GM21528 (cell line): ENCODE results near the gene NFKBIB.
"Not testable (repeated sequence)": the region's sequence is repeated elsewhere in the genome, so short reads cannot be mapped to it uniquely, and the experiment has no call there.

Experiments
- ATAC-seq: cut with Tn5 transposase; IDR thresholded peaks from one replicate; pipeline ENCODE4 v1.9.1; 2021; ENCODE audit warnings: mild to moderate bottlenecking, moderate library complexity; ENCODE audit not compliant: unreplicated experiment, low FRiP score

NFKBIB gene

DNA sequence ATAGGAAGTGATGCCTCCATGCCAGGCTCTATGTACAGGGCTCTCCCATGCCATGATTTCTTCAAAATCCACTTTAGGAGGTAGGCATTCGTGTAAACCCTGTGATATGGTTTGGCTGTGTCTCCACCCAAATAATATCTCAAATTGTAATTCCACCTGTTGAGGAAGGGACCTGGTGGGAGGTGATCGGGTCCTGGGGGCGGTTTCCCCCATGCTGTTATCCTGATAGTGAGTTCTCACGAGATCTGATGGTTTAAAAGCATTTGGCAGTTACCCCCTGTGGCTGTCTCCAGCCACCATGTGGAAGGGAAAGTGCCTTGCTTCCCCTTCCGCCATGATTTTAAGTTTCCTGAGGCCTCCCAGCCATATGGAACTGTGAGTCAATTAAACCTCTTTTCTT lies 22.7 kb downstream of the NFKBIB start:
- no peak for ATAC-seq

DNA sequence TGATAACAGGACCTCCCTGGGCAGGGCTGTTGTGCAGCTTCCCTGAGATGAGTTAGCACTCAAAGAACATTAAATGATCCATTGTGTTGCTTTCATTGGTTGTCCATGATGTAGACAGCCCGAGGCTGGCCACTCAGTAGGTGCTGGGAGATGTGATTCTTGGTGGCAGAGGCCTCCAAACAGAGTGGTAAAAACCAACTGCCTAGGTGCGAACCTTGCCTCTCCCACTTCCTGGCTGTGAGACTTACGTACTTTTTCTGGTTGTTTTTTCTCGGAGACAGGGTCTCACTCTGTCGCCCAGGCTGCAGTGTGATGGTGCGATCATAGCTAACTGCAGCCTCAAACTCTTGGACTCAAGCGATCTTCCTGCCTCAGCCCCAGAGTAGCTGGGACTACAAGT lies 24.6 kb downstream of the NFKBIB start:
- ATAC-seq: no peak

DNA sequence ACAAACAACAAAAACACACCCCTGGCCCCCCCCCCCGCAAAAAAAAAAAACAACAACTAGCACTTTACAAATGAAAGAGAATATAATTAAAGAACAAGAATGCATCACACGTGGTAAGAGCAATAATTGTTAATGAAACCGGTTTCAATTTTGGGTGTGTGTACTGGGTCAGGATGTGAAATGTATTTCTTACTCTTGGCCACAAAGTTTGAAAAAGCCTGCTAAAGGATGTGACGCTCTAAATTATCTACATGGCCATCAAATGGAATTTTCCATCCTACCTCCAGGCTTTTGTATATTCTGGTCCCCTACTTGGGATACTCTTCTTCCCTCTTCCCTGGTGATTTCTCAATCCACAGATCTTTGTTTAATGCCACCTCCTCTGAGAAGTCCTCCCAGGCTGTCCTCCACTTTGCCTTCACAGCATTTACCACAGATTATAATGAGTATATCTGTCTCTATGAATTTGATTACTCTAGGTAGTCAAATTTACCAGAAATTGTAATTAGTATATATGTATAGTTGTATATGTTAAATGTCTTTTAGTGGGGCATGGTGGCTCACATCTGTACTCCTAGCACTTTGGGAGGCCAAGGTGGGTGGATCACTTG lies 28.7 kb downstream of the NFKBIB start:
- ATAC-seq: no peak

DNA sequence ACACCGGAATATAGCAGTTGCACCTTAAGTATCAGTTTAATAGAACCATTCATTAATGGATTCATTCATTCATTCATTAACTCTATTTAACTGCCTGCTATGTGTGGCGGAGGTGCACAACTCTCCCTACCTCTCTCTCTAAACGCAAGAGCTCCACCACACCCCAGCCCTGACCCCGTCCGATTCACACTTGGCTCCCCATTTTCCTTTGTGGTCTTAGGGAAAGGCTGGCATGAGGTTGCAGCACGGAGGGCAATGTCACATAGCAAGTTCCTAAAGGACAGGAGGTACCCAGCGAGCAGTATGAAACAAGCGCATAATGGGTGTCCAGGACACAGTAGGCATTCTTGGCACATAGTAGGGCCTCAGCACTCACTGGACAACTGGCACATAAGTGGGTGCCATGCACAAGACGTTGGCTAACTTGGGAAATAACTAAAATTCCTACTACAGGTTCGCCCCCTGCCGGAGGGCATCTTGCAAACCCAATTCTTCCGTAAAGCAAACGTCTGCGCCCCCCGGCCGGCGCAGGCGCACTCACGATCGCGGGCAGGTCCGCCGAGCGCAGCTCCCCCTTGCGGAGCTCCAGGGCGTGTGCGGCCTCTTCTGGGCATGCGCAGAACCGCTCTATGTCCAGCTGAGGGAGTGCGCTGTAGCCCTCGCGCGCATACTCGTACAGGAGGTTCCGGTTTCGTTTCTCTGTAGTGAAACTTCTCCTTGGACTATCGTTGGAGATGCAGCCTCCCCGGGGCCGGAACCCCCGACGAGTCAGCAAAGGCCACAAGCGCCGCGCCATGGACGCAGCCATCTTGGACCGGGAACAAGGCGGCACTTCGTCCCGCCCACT lies 30.4 kb downstream of the NFKBIB start, which contains the start of gene SARS2:
Gene SARS2 (minus strand): TSS at position 835 of the 847 bp plus-strand sequence. CDS start 27 bp downstream, at position 808.
- peak; percentile 73 for ATAC-seq

DNA sequence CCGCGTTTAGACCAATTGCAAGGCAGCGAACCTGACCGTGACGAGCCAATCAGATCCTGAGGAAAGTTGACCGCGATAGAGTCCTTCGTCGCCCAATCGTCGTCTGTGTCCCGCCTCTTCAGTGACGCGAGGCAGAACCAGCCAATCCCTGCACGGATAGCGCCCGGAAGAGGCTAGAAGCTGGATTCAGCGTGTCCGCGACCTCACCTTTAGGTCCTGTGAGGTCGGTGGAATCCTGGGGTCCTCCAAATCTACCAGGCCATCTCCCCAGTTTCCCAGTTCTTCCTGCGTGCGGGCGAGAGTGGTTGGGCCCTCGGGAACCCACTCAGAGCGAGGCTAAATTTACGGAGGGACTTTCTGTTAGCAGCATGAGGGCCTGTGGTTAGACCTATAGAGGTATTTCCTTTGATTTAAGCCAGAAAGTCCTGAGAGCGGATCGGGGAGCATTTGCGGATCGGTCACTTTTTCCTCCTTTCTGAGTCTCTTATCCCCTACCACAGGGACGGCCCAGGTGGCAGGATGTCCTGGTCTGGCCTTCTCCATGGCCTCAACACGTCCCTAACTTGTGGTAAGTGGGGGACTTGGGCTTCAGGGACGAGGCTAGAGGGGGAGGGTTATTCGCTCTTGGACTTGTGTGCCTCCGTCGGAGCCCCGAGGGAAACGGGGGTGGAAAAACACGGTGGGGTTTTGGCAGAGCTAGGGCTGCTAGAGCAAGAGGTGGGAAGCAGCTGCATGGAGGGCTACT lies 31.2 kb downstream of the NFKBIB start, which contains the start of gene MRPS12:
Gene MRPS12 (plus strand): TSS at position 169 of the 745 bp plus-strand sequence. CDS start 351 bp downstream, at position 520.
- peak; percentile 82 for ATAC-seq

DNA sequence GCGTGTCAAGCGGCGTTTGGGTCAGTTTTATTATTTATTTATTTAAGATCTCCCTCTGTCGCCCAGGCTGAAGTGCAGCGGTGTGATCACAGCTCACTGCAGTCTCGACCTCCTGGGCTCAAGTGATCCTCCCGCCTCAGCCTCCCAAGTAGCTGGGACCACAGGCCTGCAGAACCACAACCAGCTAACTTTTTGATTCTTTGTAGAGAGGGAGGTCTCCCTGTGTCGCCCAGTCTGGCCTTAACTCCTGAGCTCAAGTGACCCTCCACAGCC lies 31.7 kb downstream of the NFKBIB start:
- no peak for ATAC-seq

DNA sequence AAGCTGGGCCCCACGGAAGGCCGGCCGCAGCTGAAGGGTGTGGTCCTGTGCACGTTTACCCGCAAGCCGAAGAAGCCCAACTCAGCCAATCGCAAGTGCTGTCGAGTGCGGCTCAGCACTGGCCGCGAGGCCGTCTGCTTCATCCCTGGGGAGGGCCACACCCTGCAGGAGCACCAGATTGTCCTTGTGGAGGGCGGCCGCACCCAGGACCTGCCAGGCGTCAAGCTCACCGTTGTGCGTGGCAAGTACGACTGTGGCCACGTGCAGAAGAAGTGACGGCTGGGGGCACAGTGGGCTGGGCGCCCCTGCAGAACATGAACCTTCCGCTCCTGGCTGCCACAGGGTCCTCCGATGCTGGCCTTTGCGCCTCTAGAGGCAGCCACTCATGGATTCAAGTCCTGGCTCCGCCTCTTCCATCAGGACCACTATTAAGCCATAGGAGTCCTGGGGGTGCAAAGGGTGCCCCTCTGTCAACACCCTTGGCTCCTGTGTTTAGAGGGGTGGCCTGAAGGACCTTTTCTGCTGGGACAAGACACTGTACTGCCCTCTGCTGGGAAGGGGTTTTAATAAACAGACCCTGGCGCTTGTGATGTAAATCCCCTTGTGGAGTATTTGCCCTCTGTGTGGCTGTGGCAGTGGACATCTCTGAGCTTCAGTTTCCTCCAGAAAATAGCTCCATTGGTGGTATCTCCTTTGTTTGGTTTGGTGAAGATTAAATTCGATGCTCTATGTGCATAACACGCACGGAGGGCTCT lies 32.8 kb downstream of the NFKBIB start:
- ATAC-seq: no peak

DNA sequence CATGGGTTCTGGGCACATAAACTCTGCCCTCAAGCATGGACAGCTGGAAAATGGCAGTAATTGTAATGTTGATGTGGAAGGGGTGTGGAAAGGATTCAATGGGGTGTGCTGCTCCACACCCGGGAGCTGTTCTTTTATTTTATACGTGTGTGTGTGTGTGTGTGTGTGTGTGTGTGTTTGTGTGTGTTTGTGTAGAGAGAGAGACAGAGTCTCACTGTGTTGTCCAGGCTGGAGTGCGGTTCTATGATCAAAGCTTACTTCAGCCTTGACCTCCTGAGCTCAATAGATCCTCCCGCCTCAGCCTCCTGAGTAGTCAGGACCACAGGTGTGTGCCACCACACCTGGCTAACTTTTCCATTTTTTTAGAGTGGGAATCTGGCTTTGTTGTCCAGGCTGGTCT lies 33.8 kb downstream of the NFKBIB start:
- ATAC-seq: no peak

DNA sequence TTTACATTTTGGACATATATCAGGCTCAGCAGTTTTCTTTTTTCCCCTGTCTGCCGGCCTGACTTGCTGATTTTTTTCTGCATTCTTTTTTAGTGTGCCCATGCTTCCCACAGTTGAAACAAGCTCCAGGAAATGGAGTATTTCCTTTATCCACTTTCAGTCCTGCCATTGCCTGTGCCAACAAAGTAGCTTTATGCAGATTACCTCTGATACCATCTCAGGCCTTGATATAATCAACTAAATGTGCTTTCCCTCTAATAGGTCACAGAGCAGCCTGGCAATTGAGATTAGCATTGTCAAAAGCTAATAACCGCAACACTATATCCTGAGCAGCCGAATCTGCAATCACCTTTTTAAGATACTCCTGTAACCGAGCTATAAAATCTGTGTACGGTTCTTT lies 40.2 kb downstream of the NFKBIB start:
- no peak for ATAC-seq

DNA sequence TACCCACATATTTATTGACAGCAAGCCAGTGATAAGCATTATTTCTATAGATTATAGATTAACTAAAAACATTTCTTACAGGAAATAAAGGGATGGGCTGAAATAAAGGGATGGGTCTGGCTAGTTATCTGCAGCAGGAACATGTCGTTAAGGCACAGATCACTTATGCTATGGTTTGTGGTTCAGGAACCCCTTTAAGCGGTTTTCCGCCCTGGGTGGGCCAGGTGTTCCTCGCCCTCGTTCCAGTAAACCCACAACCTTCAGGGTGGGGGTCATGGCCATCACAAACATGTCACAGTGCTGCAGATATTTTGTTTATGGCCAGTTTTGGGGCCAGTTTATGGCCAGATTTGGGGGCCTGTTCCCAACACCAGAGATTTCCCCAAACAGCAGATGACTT lies 41.7 kb downstream of the NFKBIB start:
- ATAC-seq: not testable (repeated sequence)

DNA sequence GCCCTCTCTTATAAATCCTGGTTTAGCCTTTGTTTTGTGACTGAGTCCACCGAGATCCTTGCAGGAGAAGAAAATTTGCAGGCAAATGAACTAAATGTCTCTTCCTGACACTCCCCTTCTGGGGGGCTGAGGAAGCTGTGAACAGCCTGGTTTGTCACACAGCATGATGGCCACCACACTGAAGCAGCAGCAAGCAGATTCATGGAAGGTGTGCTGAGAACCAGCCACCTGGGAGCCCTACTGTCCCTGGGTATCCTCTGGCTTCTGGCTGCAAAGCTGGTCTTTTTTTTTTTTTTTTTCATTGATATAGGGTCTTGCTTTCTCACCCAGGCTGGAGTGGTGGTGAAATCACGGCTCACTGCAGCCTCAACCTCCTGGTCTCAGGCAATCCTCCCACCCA lies 42.2 kb downstream of the NFKBIB start:
- no peak for ATAC-seq

DNA sequence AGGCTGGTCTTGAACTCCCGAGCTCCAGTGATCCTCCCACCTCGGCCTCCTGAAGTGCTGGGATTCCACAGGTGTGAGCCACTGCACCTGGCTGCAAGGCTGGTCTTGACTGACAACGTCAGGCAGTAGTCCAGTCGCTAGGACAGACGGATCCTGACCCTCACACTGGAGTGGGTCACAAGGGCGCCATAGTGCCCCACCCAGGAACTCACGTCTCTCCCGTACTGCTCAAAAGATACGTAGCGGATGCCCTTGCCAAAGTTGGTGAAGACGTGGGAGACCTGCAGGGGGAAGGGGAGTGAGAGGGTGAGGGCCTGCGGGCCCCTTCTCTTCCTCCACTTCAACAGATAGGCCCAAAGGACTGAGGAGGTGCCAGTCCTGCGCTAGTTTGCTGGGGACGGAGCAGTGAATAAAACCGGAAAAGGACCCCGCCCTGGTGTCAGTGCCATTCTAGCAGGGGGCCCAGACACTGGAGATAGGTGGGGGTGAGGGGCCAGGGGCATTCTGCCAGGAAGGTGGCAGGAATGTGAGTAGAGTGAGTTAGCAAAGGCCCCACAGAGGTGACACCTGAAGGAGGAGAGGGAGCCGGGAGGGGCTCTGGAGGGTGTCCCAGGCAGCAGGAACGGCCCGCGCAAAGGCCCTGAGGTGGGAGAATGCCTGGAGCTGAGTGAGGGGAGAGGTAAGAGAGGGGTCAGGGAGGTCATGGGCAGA lies 42.9 kb downstream of the NFKBIB start:
- ATAC-seq: no peak

DNA sequence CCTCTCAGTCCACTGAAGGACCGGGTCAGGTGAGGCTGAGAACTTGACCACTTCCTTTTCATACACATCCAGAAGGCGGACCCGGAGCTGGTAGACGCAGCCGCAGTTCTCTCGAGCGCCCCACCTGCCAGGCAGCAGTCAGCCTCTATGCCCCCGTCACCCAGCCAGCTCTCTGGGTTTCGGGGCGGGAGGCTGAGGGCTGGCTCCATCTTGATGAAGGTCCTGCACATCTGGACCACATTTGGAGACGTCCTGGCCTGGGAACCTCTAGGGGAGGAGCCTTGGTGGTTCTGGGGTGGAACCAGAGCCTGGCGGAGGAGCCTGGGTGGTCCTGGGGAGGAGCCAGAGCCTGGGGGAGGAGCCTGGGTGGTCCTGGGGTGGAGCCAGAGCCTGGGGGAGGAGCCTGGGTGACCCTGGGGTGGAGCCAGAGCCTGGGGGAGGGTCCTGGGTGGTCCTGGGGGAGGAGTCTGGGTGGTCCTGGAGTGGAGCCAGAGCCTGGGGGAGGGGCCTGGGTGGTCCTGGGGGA lies 45.3 kb downstream of the NFKBIB start:
- no peak for ATAC-seq

DNA sequence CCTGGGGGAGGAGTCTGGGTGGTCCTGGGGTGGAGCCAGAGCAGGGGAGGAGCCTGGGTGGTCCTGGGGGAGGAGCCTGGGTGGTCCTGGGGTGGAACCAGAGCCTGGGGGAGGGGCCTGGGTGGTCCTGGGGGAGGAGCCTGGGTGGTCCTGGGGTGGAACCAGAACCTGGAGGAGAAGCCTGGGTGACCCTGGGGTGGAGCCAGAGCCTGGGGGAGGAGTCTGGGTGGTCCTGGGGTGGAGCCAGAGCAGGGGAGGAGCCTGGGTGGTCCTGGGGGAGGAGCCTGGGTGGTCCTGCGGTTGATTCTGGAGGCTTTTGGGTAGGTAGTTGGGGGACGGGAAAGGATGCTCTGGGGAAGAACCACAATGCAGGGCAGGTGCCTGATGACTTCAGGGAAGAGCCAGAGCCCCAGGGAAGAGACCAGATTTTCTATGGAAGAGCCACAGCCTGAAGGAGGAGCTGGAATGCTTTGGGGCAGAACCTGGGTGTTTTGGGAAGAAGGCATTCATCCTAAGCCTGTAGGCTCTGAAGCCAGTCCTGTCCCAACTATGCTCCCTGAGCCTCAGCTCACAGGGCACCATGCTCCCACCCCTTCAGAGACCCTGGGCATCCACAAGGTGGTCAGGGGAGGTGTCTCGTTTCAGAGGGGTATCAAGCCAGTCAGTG lies 45.9 kb downstream of the NFKBIB start:
- no peak for ATAC-seq

DNA sequence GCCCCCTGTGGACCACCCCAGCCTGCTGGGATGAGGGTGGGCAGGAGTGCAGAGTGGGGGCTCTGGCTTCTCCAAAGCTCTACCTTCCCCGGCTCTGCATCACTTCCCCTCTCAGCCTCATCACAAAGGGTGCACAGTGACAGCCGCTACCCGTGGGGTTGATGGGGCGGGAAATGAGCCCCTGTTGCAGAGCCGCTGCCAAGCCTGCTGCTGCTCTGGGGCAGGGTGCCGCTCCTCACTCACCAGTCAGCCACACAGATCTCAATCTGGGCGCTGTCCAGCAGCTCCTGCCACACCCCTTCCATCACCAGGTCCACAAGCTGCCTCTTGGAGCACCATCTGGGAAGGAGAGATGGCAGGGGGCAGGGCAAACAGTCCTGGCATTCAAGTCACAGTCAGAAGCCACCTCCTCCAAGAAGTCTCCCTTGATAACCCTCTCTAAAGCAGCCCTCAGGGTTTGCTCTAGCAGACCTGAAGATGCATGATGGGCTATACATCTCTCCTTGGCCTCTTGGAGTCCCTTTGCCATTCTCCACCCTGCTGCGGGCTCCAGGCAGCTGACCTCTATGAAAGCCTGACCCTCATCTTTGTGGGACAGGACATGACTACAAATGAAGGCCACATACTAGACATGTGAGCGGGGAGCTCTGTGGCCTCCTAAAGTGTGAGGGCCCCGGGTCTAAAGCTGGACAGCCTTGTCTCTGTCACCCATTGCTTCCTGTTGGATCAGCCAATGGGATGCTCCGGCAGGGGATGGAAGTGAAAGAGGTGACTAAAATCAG lies 46.7 kb downstream of the NFKBIB start:
- no peak for ATAC-seq

DNA sequence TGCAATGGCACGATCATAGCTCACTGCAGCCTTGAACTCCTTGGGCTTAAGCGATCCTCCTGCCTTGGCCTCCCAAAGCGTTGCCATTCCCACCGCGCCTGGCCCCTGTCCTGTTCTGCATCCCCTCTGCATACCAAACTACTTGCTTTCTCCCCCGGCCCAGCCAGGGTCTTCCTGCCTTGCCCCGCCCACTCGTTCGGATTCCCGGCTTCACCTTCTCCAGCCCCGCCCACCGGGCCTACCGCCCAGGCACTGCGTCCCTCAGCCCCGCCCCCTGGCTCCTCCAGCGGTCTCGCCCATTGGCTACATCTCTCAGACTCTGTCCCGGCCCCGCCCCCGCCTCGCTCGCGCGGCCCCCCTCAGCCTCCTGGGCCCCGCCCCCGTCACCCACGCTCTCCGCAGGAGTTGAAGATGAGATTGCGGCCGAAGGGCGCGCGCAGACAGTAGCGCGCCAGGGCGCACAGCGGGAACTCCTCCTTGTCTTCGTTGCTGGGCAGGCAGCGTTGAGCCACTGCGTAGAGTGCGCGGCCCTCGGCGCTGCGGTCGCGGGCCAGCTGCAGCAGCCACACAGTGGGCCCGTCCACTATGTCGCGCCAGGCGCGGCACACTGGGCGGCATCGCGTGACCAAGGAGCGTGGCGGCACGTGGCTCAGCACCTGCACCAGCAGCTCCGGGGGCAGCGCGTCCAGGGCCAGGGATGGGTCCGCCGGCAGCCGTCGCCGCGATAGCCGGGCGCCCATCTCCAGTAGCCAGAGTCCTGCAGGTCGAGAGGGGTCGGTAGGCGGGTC lies 50.0 kb downstream of the NFKBIB start:
- ATAC-seq: no peak

DNA sequence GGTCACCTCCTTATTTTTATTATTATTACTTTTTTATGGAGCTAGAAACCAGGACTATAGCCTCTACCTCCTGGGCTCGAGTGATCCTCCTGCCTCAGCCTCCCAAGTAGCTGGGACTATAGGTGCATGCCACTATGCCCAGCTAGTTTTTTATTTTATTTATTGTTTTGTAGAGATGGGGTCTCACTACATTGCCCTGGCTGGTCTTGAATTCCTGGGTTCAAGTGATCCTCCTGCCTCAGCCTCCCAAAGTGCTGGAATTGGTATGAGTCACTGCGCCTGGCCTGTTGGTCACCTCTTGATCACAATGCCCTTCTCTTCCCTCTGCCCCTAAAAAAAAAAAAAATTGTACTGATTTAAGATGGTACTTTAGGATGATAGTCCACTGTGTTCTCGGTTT lies 51.4 kb downstream of the NFKBIB start:
- no peak for ATAC-seq
